ENCODE measurements around the gene STARD9.

- TF ChIP-seq CTCF (conservative IDR thresholded peaks at IDR 0.05 in 1 of 2, IDR thresholded peaks at IDR 0.05 in 1 of 2; ENCODE audit: extremely low read depth in 1 of 2, insufficient read depth in 1 of 2, low read depth in 1 of 2, low read length in 2 of 2) (no peak), EZH2 (IDR thresholded peaks at IDR 0.05; ENCODE audit: borderline replicate concordance, low read length) (no peak)
Measured at GRCh38 chr15:42674472-42674871, 99.1 kb downstream of the STARD9 start.

Measured in mammary epithelial cell (primary cell).